ENCODE data around the gene ALOXE3.

ALOXE3 gene

GRCh38 chr17:8147141-8147804, 29.0 kb upstream of the ALOXE3 start:
- no peak overlapping the region for H3K27ac ChIP-seq (ENCODE audit: low read depth, low read length, poor library complexity, severe bottlenecking)
- peaks cover 13% of the 10 kb centered on the region for H3K4me1 ChIP-seq (ENCODE audit: insufficient read depth, low read length, severe bottlenecking)

GRCh38 chr17:8146381-8147140, 28.2 kb upstream of the ALOXE3 start:
- Histone ChIP-seq H4K20me1 (ENCODE audit: insufficient read depth, low read length) (no peaks in the 10 kb centered on the region), H3K79me2 (ENCODE audit: insufficient read depth, low read length) (no peaks in the 10 kb centered on the region), H3K4me3 (ENCODE audit: low read depth, low read length, poor library complexity, severe bottlenecking) (no peak overlapping the region), H3F3A (ENCODE audit: insufficient read depth, low read length) (no peaks in the 10 kb centered on the region), H3K4me2 (ENCODE audit: low read length) (no peak overlapping the region), H3K4me1 (ENCODE audit: insufficient read depth, low read length, severe bottlenecking) (peaks cover 9% of the 10 kb centered on the region), H3K9ac (ENCODE audit: low read length) (no peak overlapping the region), H3K9me3 (ENCODE audit: low read length) (no peaks in the 10 kb centered on the region), H3K27ac (ENCODE audit: low read depth, low read length, poor library complexity, severe bottlenecking) (no peak overlapping the region), H3K27me3 (ENCODE audit: insufficient read depth, low read length) (no peaks in the 10 kb centered on the region), H3K9me2 (ENCODE audit: low read depth, low read length) (no peaks in the 10 kb centered on the region), H2AFZ (ENCODE audit: low read length) (no peak overlapping the region), H3K36me3 (ENCODE audit: insufficient read depth, low read length) (peaks cover 46% of the 10 kb centered on the region)
- TF ChIP-seq CTCF (IDR thresholded peaks at IDR 0.05; ENCODE audit: low read length) (no peak), EZH2 (IDR thresholded peaks at IDR 0.05; ENCODE audit: borderline replicate concordance, low read length) (no peak)

More at GRCh38 chr17:8147141-8147804, 29.0 kb upstream of the ALOXE3 start:
- TF ChIP-seq EZH2 (IDR thresholded peaks at IDR 0.05; ENCODE audit: borderline replicate concordance, low read length) (no peak), CTCF (IDR thresholded peaks at IDR 0.05; ENCODE audit: low read length) (no peak)
- H3K4me3 ChIP-seq (ENCODE audit: low read depth, low read length, poor library complexity, severe bottlenecking): no peak overlapping the region
- no peaks in the 10 kb centered on the region for H3K79me2 ChIP-seq (ENCODE audit: insufficient read depth, low read length)
- no peak overlapping the region for H3K9ac ChIP-seq (ENCODE audit: low read length)
- no peaks in the 10 kb centered on the region for H3F3A ChIP-seq (ENCODE audit: insufficient read depth, low read length)
- no peaks in the 10 kb centered on the region for H4K20me1 ChIP-seq (ENCODE audit: insufficient read depth, low read length)
- H3K4me2 ChIP-seq (ENCODE audit: low read length): no peak overlapping the region
- no peak overlapping the region for H2AFZ ChIP-seq (ENCODE audit: low read length)
- H3K9me2 ChIP-seq (ENCODE audit: low read depth, low read length): no peaks in the 10 kb centered on the region
- H3K9me3 ChIP-seq (ENCODE audit: low read length): no peaks in the 10 kb centered on the region
- peaks cover 40% of the 10 kb centered on the region for H3K36me3 ChIP-seq (ENCODE audit: insufficient read depth, low read length)
- no peaks in the 10 kb centered on the region for H3K27me3 ChIP-seq (ENCODE audit: insufficient read depth, low read length)

- H3K36me3 ChIP-seq (ENCODE audit: insufficient read depth, low read length): peaks cover 52% of the 10 kb centered on the region
These were observed 27.5 kb upstream of the ALOXE3 start for GRCh38 chr17:8145811-8146210.

More at GRCh38 chr17:8145811-8146210, 27.5 kb upstream of the ALOXE3 start:
- Histone ChIP-seq H3K9ac (ENCODE audit: low read length) (no peak overlapping the region), H3K27ac (ENCODE audit: low read depth, low read length, poor library complexity, severe bottlenecking) (no peak overlapping the region), H3K9me3 (ENCODE audit: low read length) (no peaks in the 10 kb centered on the region), H3F3A (ENCODE audit: insufficient read depth, low read length) (no peaks in the 10 kb centered on the region), H3K9me2 (ENCODE audit: low read depth, low read length) (no peaks in the 10 kb centered on the region), H4K20me1 (ENCODE audit: insufficient read depth, low read length) (no peaks in the 10 kb centered on the region), H3K4me2 (ENCODE audit: low read length) (no peak overlapping the region), H2AFZ (ENCODE audit: low read length) (no peak overlapping the region), H3K4me1 (ENCODE audit: insufficient read depth, low read length, severe bottlenecking) (peaks cover 4% of the 10 kb centered on the region), H3K27me3 (ENCODE audit: insufficient read depth, low read length) (no peaks in the 10 kb centered on the region), H3K79me2 (ENCODE audit: insufficient read depth, low read length) (no peaks in the 10 kb centered on the region), H3K4me3 (ENCODE audit: low read depth, low read length, poor library complexity, severe bottlenecking) (no peak overlapping the region)
- TF ChIP-seq CTCF (IDR thresholded peaks at IDR 0.05; ENCODE audit: low read length) (no peak), EZH2 (IDR thresholded peaks at IDR 0.05; ENCODE audit: borderline replicate concordance, low read length) (no peak)
